H1 (cell line): Measurements from ENCODE around the gene PLEKHN1.

Source experiments
- ASH2L ChIP-seq: fragments of 200-600, 300-600 bp; sonication (generic); IDR thresholded peaks from one replicate; pipeline ENCODE4 v1.7.1; 2017; ENCODE audit warnings: low read length
- CEBPB ChIP-seq: IDR thresholded peaks from 2 replicates; pipeline ENCODE4 v1.6.1; 2012; ENCODE audit warnings: low read depth, low read length
- HDAC2 ChIP-seq, 2 experiments: fragments of 300-600 bp in 1 of 2; sonication (generic) in 1 of 2; IDR thresholded peaks; 2 replicates each; pipeline ENCODE4 v1.6.1; 2011 to 2012; ENCODE audit warnings: low read depth in 2 of 2, low read length in 2 of 2, mild to moderate bottlenecking in 2 of 2, moderate library complexity in 2 of 2, borderline replicate concordance in 1 of 2, inconsistent platforms in 1 of 2
- JUN ChIP-seq: IDR thresholded peaks from 2 replicates; pipeline ENCODE4 v1.6.1; 2011; ENCODE audit warnings: low read depth, mild to moderate bottlenecking, improper control_type of control experiment, low read length
- KDM5A ChIP-seq: fragments of 200-600 bp; IDR thresholded peaks from 2 replicates; pipeline ENCODE4 v1.7.1; 2012; ENCODE audit warnings: mild to moderate bottlenecking, low read length, inconsistent platforms, mixed read lengths
- MAFK ChIP-seq: IDR thresholded peaks from 2 replicates; pipeline ENCODE4 v1.6.1; 2012; ENCODE audit warnings: low read depth, mild to moderate bottlenecking, improper control_type of control experiment, low read length
- POLR2A ChIP-seq, 2 experiments: IDR thresholded peaks; 1 replicate in 1 of 2; 2 replicates in 1 of 2; pipeline ENCODE4 v1.6.1; 2011; ENCODE audit warnings: low read depth in 2 of 2, low read length in 2 of 2, mild to moderate bottlenecking in 2 of 2; ENCODE audit errors: control extremely low read depth in 1 of 2
- POLR2AphosphoS5 ChIP-seq: IDR thresholded peaks from 2 replicates; pipeline ENCODE4 v1.6.1; 2011; ENCODE audit warnings: low read depth, low read length
- SIRT6 ChIP-seq: IDR thresholded peaks from one replicate; pipeline ENCODE4 v1.7.1; 2012; ENCODE audit warnings: low read length, inconsistent platforms
- TF ChIP-seq, protein P1 (sequence below), 3 experiments: IDR thresholded peaks; 1 replicate in 2 of 3; 2 replicates in 1 of 3; pipeline versions ENCODE4 v1.5.1 to v1.6.1; 2011; ENCODE audit warnings: low read length in 3 of 3, mild to moderate bottlenecking in 3 of 3, inconsistent platforms in 2 of 3, low read depth in 1 of 3, moderate library complexity in 1 of 3; ENCODE audit not compliant: insufficient read depth in 1 of 3; ENCODE audit errors: control extremely low read depth in 1 of 3
- TF ChIP-seq, protein P2 (sequence below): IDR thresholded peaks from 2 replicates; pipeline ENCODE4 v1.6.1; 2012; ENCODE audit warnings: low read length, inconsistent platforms

GRCh38 chr1:967466-968343, 1.4 kb downstream of the PLEKHN1 start:
- no peak for TF ChIP-seq ASH2L
- no peak for TF ChIP-seq MAFK
- TF ChIP-seq JUN: no peak
- no peak for TF ChIP-seq KDM5A
- TF ChIP-seq, protein P1, sequence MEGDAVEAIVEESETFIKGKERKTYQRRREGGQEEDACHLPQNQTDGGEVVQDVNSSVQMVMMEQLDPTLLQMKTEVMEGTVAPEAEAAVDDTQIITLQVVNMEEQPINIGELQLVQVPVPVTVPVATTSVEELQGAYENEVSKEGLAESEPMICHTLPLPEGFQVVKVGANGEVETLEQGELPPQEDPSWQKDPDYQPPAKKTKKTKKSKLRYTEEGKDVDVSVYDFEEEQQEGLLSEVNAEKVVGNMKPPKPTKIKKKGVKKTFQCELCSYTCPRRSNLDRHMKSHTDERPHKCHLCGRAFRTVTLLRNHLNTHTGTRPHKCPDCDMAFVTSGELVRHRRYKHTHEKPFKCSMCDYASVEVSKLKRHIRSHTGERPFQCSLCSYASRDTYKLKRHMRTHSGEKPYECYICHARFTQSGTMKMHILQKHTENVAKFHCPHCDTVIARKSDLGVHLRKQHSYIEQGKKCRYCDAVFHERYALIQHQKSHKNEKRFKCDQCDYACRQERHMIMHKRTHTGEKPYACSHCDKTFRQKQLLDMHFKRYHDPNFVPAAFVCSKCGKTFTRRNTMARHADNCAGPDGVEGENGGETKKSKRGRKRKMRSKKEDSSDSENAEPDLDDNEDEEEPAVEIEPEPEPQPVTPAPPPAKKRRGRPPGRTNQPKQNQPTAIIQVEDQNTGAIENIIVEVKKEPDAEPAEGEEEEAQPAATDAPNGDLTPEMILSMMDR (IDR thresholded peaks at IDR 0.05; ENCODE audit: control extremely low read depth in 1 of 3, insufficient read depth in 1 of 3, low read depth in 1 of 3, low read length in 3 of 3): no peak
- TF ChIP-seq POLR2A (IDR thresholded peaks at IDR 0.05; ENCODE audit: control extremely low read depth in 1 of 2, low read depth in 2 of 2, low read length in 2 of 2): no peak
- TF ChIP-seq SIRT6: no peak
- TF ChIP-seq, protein P2, sequence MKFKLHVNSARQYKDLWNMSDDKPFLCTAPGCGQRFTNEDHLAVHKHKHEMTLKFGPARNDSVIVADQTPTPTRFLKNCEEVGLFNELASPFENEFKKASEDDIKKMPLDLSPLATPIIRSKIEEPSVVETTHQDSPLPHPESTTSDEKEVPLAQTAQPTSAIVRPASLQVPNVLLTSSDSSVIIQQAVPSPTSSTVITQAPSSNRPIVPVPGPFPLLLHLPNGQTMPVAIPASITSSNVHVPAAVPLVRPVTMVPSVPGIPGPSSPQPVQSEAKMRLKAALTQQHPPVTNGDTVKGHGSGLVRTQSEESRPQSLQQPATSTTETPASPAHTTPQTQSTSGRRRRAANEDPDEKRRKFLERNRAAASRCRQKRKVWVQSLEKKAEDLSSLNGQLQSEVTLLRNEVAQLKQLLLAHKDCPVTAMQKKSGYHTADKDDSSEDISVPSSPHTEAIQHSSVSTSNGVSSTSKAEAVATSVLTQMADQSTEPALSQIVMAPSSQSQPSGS: no peak
- no peak for TF ChIP-seq POLR2AphosphoS5
- TF ChIP-seq HDAC2 (IDR thresholded peaks at IDR 0.05; ENCODE audit: borderline replicate concordance in 1 of 2, low read depth in 2 of 2, low read length in 2 of 2): no peak
- no peak for TF ChIP-seq CEBPB
